HG02981 (cell line): ENCODE data around the gene EPB41.
A peak's percentile ranks its signal among the peaks of the same experiment; 100 is the strongest.

Source experiments
- ATAC-seq: cut with Tn5 transposase; IDR thresholded peaks from one replicate; pipeline ENCODE4 v1.9.1; 2021; ENCODE audit warnings: mild to moderate bottlenecking, moderate library complexity; ENCODE audit not compliant: unreplicated experiment

Gene EPB41

GRCh38 chr1:28890435-28890834, 23.9 kb upstream of the EPB41 start:
- ATAC-seq = no peak

DNA sequence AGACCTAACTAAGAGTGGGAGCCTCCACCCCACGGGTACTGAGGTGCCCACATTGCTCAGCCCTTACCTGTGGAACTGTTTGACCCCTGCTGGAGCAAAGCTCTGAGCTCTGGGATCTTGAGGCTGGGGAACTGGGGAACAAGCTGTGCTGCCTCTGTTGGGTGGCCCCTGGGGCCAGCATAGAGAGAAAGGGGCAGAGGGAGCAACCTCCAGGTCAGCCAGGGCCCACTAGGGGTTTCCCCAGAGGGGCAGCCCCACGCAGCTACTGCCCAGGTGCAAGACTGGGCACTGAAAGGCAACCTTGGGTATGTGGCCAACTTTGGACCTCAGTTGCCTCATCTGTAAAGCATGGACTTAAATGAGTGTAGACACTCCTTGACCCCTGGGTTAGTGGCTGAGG, 23.5 kb upstream of the EPB41 start:
- ATAC-seq = no peak

GRCh38 chr1:28891256-28891655, 23.1 kb upstream of the EPB41 start:
- no peak for ATAC-seq

DNA sequence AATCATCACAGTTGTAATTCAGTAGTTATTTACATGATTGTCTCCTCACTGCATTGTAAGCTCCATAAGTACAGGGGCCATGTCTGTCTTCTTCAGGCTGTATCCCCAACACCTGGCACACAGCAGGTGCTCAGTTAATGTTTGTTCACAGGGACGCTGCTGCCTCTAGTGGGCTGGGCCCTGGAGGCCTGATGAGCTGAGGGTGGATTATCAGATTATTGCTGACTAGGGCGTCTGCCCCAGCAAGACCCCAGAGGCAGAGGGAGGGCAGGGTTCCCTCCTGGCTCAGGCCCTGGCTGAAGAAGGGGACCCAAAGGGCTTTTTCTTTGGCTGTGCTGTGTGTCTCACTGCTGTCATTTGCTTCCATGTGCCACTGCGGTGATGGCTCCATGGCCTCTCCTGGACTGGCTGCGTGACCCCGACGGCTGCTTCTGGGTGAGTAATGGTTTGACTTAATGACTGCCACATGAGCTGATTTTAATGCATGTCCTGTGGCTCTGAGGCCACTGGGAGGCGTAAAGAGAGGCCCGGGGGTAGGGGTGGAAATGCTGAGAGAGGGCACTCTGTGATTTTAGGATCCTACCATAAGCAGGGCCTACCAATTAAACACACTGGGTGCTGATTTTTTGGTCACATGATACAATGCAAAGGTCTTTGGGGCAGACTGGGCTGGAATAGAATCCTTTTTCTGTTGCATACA, 20.8 kb upstream of the EPB41 start:
- no peak for ATAC-seq

DNA sequence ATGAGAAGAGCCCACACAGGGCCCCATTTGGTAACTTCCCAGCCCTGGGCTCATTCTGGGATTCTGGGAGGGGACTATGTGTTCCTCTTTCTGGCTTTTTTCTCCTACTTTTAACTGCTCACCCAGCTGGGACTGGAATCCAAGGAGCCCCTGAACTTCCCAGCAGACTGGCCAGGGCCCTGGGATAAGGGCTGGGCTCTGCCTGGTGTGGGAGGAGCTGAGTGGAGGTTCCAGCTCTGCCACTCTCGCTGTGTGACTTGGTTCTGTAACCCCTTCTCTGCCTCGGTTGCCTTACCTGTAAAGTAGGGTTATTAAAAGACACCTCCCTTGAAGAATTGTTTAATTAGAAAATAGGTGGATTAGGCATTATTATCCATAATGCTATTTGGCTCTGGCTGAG, 19.6 kb upstream of the EPB41 start:
- ATAC-seq = no peak

DNA sequence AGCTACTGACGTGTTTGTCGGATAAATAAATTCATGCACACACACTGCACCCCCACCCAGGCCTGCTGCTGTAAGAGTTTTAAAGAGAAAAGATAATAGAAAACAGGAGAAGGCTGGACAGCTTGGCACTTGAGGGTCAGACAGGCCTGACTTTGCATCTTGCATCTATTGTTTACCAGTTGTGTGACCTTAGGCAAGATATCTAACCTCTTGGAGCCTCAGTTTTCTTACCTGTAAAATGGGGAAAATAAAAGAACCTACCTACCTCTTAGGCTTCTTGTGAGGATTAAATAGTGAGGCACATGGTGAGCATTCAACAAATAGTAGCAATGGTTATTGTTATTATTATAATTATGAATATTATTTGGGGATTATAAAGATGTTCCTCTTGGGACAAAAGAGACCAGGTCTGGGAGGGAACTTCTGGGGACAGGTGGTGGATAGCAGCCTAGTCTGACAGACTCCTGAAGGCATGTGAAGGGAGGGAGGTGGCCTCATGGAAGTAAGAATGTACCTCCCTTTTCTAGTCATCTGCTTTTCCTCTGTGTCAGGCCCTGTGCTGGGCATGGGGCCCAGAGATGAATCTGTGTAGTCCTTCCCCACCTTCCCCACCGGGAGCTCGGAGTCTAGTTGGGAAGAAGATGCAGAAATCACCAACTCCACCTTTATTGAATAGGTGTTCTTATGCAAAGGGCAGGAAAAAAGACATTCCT, 18.3 kb upstream of the EPB41 start:
- no peak for ATAC-seq

DNA sequence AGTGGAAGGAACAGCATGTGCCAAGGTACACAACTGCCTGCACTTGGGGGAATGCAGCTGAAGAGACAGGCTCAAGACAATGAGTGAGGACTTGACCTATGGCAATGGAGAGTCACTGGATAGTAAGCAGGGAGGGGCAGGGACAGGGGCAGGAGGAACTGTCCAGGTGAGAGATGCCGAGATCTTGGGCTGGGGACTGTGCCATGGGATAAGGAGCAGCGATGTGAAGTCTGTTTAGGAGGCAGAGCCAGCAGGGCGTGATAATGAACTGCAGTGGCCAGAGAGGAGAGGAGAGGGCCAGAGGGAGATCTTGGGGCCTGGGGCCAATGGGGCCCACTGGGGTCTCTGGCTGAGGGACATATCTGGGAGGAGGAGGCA, 17.8 kb upstream of the EPB41 start:
- no peak for ATAC-seq

DNA sequence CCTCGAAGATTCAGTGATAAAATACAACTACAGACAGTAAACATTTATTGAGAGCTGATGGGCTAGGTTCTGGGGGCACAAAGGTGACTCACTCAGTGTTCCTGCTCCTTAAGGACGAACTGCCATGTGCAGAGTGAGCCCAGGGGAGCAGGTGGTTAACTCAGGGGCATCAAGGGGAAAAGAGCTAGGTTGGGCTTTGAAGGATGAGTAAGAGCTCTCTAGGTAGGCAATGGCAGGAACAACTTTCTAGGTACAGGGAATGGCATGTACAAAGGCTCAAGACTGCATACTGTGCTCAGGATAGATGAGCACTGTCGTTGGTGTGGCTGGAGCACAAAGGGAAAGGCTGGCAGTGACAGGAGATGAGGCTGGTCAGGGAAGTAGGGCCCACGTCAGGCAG, 16.6 kb upstream of the EPB41 start:
- ATAC-seq = no peak

DNA sequence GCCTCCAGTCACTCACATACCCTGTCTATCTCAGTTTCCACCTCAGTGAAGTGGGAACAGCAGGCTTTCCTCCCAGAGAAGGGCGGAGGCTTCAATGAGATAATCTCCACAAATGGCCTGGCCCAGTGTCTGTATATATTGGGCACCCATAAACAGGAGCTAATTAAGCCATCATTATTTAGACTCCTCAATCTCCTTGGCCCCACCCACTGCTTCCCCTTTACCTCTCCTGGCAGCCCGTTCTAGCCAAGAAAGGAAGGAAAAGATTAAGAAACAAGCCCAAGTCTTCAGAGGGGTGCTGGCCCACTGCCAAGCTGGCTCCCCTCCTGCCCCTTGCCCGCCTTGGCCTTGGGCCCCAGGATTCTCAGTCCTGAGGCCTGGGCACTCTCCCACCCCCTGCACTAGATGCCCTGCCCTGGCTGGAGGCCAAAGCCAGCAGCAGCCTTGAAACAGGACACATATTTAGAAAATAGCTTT, 15.9 kb upstream of the EPB41 start:
- no peak for ATAC-seq

DNA sequence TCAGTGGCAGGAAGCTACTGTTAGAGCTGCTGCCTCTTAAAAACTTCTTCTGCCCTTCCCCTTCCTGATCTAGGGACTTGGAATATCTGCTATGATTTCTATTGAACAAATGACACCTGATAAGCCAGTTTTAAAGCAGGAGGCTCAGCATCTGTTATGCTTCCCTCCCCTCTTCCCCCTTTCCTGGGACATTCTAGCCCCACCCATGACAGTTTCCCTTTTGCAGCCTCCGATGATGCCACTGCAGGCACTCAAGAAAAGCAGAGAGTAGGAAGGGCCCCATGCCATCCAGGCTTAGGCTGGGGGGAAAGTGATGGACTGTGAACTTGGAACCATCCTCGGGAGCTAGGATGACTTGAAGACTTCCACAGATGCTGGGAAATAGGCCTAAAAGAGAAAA, 15.1 kb upstream of the EPB41 start:
- no peak for ATAC-seq

- ATAC-seq = no peak
Observed at GRCh38 chr1:28900562-28900961, 13.8 kb upstream of the EPB41 start.

DNA sequence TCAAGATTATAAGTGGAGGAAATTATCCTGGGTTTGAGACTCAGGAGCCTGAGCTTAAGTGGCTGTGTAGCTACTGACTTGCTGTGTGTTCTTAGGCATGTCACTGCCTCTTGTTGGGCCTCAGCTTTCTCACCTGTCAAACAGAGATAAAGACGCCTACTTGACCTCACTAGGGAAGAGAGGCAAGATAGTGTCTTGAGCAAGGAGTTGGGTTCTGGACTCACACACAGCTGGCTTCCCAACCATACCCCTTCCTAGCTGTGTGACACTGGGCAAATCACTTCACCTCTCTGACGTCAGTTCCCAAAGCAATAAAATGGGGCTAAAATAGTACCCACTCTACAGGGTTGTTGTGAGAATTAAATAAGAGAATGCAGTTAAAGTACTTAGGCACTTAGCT, 11.6 kb upstream of the EPB41 start:
- ATAC-seq = no peak

DNA sequence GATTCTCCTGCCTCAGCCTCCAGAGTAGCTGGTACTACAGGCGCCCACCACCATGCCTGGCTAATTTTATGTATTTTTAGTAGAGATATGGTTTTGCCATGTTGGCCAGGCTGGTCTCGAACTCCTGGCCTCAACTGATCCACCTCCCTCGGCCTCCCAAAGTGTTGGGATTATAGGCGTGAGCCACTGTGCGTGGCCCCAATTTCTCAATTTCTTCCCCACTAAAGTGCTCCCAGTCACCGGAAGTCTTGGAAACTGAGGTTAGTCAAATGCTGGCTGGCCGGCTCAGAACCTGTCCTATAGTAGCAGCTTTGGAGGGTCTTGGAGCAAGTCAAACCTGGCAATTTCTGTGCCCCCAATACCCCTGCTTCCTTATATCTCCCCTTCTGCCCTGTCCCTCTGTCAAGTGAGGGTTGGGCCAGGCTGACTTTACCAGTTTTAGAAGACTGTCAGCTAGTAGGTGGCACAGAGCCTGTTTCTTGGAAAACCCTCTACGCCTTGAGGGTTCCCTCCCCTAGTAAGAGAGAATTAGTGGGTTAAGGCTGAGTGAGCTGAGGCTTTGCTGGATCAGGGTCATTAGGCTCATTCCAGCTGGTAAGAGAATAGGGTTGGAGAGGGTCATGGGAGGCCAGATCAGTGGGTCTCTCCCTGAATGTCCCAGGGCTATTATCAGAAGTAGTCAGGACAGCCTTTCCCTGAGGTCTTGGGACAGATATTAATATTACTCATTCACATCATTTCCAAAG, 8.3 kb upstream of the EPB41 start:
- no peak for ATAC-seq

GRCh38 chr1:28909198-28909597, 5.2 kb upstream of the EPB41 start:
- ATAC-seq = no peak

DNA sequence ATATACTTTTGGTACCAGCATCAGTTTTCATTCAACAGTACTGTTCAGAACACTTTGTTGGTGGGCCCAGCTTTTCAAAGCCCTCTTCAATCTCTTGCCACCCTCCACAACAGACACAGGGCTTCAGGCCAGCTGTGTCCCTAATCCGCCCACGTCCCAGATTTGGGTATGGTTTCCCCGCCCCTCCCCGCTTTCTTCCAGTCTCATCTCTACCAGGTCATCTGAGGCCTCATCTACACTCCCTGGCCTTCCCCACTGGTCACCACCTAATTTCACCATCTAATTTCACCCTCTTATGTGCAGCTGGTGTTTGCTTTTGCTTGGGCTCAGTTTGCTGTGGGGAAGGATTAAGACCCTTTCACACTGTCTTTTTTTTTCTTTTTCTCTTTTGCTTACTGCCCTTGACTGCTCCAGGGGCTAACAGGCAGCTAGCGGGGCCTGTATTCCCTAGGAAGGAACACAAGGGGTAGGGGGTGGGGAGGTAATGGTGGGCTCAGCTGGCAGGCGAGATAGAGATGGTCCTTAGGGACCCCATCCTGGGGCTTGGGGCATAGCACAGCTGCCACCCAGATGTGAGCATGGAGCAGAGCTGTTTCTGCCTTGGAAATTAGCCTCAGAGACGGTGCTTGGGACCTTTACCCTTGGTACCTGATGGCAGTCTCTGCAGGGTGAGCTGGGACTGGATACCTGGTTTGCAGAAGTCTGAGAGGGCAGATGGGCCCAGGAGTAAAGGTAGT, 3.8 kb upstream of the EPB41 start:
- ATAC-seq = no peak

- no peak for ATAC-seq
Observed at GRCh38 chr1:28913786-28914227, 562 bp upstream of the EPB41 start.

DNA sequence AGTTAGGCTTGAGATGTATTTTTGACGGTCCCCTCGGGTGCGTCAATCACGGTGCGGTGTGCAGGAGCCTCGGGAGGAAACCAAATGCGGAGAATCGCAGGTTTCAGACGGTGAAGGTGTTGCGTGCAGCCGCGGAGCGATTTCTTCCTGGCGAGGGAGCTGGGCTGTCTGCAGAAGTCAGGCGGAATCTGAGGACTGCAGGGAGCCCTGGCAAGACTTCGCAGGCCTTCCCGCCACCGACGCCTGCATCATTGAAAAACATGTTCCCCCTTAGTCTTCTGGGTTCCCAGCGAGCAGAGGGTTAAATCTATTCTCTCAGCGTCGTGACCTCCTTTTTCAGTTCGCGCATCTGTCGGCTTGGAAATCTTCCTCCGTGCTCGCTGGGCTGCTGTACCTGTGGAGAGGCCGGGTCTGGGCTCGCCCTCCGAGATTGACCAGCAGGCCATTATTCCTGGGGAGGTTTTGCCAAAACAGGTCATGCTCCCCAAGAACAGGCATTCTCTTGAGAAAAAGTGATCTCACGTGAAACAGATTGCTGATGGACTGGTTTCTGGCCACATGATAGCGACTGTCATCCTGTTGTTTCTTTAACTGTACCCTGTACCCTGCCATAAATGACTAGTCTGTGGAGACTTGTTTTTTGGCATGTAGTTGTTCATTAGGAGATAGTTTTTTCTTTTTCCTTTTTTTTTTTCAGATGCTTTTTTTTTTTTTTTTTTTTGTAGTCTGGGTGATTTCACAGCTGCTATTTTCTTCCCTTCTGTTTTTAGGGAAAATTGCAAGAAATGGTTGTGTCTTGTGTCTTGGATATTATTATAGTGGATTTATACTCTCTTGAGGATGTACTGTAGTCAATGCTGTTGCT, 894 bp downstream of the EPB41 start:
- peak; percentile 9 for ATAC-seq

DNA sequence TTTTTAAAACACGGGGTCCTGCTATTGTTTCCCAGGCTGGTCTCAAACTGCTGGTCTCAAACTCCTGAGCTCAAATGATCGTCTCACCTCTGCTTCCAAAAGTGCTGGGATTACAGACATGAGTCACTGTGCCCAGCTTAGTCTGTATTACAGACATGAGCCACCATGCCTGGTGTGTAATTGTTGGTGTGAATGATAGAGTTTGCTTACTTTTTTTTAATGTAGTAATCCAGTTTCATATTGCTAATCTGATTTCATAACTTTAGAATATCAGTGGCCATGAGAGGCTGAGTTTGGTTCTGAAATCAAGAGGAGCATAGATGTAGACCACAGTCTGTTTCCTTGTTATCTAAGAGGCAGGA, 3.4 kb downstream of the EPB41 start:
- ATAC-seq = no peak

DNA sequence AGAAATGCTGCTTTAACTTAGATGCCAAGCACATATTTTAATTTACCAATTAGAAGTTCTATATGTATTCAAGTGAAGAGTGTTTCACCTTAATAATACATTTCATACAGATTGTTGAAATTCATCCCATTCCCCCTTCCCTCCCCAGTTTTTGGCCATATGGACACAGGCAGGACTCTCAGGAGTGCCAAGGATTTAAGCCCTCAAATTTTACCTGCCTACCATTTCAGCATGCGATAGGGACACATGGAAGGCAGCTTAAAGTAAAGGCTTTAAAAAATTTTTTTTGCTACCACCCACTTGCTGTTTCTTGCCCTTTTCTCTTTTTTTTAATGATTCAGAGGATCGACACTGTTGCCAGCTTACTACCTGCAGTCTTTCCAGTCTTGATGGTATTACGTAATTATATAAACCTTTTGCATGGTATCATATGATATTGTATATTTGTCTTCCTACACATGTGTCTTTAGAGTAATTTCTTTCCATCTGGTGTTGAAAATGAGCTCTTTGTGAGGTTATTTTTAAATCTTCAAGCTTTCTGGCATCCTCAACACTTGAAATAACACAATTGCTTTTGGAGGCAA, 7.0 kb downstream of the EPB41 start:
- ATAC-seq = no peak

DNA sequence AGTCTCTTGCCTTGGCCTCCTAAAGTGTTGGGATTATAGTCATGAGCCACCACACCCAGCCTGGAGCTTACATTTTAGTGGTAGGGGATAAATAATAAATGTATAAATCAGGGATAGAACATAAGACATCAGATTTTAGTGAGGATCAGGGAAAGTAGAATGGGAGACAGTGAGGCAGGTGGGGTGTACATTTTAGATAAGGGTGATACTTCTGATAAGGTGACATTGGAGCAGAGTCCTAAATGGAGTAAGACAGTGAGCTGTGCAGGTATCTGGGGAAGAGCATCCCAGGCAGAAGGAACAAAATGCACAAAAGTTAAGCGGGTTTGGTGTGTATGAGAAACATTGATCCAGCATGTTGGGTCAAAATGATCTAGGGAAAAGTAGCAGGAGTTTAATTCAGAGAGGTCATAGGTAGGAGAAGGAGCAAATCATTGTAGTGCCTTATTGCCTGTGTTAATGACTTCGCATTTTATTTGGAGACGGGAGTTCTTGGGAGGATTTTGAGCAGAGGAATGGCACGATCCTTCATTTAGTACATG, 11.1 kb downstream of the EPB41 start:
- no peak for ATAC-seq
